ENCODE data around the gene ARHGAP18.

ARHGAP18 gene

GRCh38 chr6:129551486-129551885 lies 158.5 kb downstream of the ARHGAP18 start:
- H3K27ac ChIP-seq (ENCODE audit: low read depth, low read length), result no peak overlapping the region
- peaks cover 6% of the 10 kb centered on the region; the same call in 1 of the 2 replicates for H3K27me3 ChIP-seq (ENCODE audit: control insufficient read depth, low read length)
- H3K4me3 ChIP-seq (ENCODE audit: low read length), result no peak overlapping the region
- H3K36me3 ChIP-seq (ENCODE audit: control insufficient read depth, low read length), result no peaks in the 10 kb centered on the region
- H3K9me3 ChIP-seq (ENCODE audit: control insufficient read depth, insufficient read depth, low read length), result no peaks in the 10 kb centered on the region
- no peak overlapping the region for H3K4me2 ChIP-seq (ENCODE audit: low read length)
- H3K4me1 ChIP-seq (ENCODE audit: control insufficient read depth, low read length), result no peaks in the 10 kb centered on the region
- TF ChIP-seq EZH2phosphoT487 (IDR thresholded peaks at IDR 0.05; ENCODE audit: borderline replicate concordance, low read length) (no peak), CTCF (IDR thresholded peaks at IDR 0.05; ENCODE audit: low read depth, low read length, poor library complexity, severe bottlenecking) (no peak)
- H3F3A ChIP-seq (ENCODE audit: control insufficient read depth, insufficient read depth), result no peaks in the 10 kb centered on the region
- H3K9me2 ChIP-seq (replicated peaks; ENCODE audit: control insufficient read depth, low read length), result no peaks in the 10 kb centered on the region
- H4K20me1 ChIP-seq (ENCODE audit: control insufficient read depth, insufficient read depth, low read depth, low read length), result no peaks in the 10 kb centered on the region
- H3K79me2 ChIP-seq (ENCODE audit: control insufficient read depth, low read length), result no peaks in the 10 kb centered on the region

- Histone ChIP-seq H3K36me3 (ENCODE audit: control insufficient read depth, low read length) (no peaks in the 10 kb centered on the region), H3K9me2 (replicated peaks; ENCODE audit: control insufficient read depth, low read length) (no peaks in the 10 kb centered on the region), H4K20me1 (ENCODE audit: control insufficient read depth, insufficient read depth, low read depth, low read length) (no peaks in the 10 kb centered on the region), H3K27me3 (ENCODE audit: control insufficient read depth, low read length) (0 out of 2 replicates have a peak, but pooled peaks cover 2% of the 10 kb centered on the region), H3K4me3 (ENCODE audit: low read length) (no peak overlapping the region), H3F3A (ENCODE audit: control insufficient read depth, insufficient read depth) (no peaks in the 10 kb centered on the region), H3K4me2 (ENCODE audit: low read length) (no peak overlapping the region), H3K27ac (ENCODE audit: low read depth, low read length) (no peak overlapping the region), H3K79me2 (ENCODE audit: control insufficient read depth, low read length) (no peaks in the 10 kb centered on the region), H3K4me1 (ENCODE audit: control insufficient read depth, low read length) (no peaks in the 10 kb centered on the region), H3K9me3 (ENCODE audit: control insufficient read depth, insufficient read depth, low read length) (no peaks in the 10 kb centered on the region)
- TF ChIP-seq CTCF (IDR thresholded peaks at IDR 0.05; ENCODE audit: low read depth, low read length, poor library complexity, severe bottlenecking), result no peak
- TF ChIP-seq EZH2phosphoT487 (IDR thresholded peaks at IDR 0.05; ENCODE audit: borderline replicate concordance, low read length), result no peak
Observed at GRCh38 chr6:129546702-129547101, 163.3 kb downstream of the ARHGAP18 start.

GRCh38 chr6:129544892-129545612 lies 164.9 kb downstream of the ARHGAP18 start:
- H3F3A ChIP-seq (ENCODE audit: control insufficient read depth, insufficient read depth), result no peaks in the 10 kb centered on the region
- no peaks in the 10 kb centered on the region for H3K9me2 ChIP-seq (replicated peaks; ENCODE audit: control insufficient read depth, low read length)
- H4K20me1 ChIP-seq (ENCODE audit: control insufficient read depth, insufficient read depth, low read depth, low read length), result no peaks in the 10 kb centered on the region
- no peaks in the 10 kb centered on the region for H3K9me3 ChIP-seq (ENCODE audit: control insufficient read depth, insufficient read depth, low read length)
- H3K4me1 ChIP-seq (ENCODE audit: control insufficient read depth, low read length), result no peaks in the 10 kb centered on the region
- H3K27me3 ChIP-seq (ENCODE audit: control insufficient read depth, low read length), result 0 out of 2 replicates have a peak, but pooled peaks cover 2% of the 10 kb centered on the region
- H3K27ac ChIP-seq (ENCODE audit: low read depth, low read length), result no peak overlapping the region
- H3K4me3 ChIP-seq (ENCODE audit: low read length), result no peak overlapping the region
- H3K79me2 ChIP-seq (ENCODE audit: control insufficient read depth, low read length), result no peaks in the 10 kb centered on the region
- TF ChIP-seq EZH2phosphoT487 (IDR thresholded peaks at IDR 0.05; ENCODE audit: borderline replicate concordance, low read length), result no peak
- no peak for TF ChIP-seq CTCF (IDR thresholded peaks at IDR 0.05; ENCODE audit: low read depth, low read length, poor library complexity, severe bottlenecking)
- no peak overlapping the region for H3K4me2 ChIP-seq (ENCODE audit: low read length)
- H3K36me3 ChIP-seq (ENCODE audit: control insufficient read depth, low read length), result no peaks in the 10 kb centered on the region
